Medulla oblongata (tissue), 1 donor: ENCODE results near the gene TANC1.

Source experiments
- DNase-seq: peaks from one replicate; pipeline ENCODE4 v3.0.0-alpha.2; 2015; ENCODE audit errors: extremely low spot score

The TANC1 gene

DNA sequence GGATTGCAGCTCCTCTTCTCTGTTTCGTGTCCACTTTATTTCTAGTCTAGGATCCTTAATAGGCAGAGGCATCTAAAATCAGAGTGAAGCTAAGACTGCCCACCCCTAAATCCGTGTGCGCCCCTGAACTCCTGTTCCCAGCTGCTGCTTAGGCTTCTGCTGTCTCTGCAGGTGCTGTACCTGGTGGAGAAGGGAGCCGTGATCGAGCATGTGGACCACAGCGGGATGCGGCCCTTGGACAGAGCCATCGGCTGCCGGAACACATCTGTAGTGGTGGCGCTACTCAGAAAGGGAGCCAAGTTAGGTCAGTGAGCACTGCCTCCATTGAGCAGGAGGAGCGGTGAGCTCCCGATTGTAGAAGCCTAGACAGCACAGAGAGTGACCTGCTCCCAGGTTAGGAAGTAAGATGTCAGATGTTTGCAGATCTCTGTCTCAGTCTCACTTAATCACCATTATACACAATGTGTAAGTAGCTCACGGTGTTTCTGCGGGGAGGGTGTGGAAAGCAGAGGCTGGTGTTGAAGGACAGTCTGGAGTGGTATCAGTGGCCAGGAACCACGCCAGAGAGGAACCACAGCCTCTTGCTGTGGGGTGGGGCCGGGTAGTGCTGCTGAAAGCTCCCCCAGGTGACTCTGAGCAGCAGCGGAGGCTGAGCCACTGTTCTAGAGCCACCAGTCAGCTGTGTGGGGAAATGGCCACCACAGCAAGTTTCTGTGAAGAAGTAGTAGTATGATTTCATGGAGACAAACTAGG, 255.8 kb downstream of the TANC1 start:
- no peak for DNase-seq

DNA sequence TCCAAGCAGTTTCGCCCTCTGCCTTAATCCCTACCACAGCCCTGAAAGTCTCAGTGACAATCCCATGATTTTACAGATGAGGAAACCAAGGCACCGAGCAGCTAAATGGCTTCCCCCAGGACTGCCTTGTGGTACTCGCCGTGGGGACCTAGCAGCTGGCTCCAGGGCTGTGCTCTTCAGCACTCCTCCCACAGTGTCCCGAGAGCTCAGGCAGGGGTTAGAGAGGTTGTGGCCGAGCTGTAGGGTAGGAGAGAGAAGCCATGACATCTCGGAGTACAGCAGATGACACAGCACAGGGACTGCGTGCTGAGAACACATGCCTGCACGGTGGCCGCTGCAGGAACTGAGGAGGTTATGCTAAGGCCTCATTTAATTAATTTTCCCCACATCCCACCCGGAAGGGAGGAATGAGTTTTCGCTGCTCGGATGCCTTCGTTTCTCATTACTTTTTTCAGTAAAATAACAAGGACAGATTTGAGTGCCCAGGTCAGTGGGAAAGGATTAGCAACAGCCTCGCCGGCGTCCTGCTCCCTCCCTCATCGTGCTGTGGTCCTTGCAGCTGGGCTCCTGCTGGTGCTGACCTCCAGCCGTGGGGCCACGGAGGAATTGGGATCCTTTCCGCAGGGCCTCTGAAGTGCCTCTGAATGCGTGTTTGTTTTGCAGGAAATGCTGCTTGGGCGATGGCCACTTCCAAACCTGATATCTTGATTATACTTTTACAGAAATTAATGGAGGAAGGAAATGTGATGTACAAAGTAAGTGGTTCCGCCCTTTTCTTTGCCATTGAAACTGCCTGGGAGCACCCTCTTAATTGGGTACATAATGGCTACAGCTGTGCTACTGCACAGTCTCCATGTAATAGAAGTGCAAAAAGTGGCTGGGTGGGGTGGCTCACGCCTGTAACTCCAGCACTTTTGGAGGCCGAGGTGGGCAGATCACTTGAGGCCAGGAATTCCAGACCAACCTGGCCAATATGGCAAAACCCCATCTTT, 256.9 kb downstream of the TANC1 start:
- no peak for DNase-seq

DNA sequence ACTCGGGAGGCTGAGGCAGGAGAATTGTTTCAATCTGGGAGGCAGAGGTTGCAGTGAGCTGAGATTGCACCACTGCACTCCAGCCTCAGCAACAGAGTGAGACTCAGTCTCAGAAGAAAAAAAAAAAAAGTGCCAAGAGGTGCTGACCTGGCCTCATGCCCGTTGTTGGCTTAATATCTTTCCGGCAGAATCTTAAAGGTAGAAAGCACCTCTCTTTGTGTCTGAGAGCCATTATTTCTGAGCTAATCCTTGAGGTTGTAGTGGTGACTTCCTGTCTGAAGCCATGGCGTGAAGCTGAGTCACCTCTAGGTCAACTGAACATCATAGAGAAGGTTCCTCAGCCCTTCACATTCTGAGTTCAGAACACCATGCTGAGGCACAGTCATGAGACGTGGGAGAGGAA, 257.6 kb downstream of the TANC1 start:
- DNase-seq = no peak

DNA sequence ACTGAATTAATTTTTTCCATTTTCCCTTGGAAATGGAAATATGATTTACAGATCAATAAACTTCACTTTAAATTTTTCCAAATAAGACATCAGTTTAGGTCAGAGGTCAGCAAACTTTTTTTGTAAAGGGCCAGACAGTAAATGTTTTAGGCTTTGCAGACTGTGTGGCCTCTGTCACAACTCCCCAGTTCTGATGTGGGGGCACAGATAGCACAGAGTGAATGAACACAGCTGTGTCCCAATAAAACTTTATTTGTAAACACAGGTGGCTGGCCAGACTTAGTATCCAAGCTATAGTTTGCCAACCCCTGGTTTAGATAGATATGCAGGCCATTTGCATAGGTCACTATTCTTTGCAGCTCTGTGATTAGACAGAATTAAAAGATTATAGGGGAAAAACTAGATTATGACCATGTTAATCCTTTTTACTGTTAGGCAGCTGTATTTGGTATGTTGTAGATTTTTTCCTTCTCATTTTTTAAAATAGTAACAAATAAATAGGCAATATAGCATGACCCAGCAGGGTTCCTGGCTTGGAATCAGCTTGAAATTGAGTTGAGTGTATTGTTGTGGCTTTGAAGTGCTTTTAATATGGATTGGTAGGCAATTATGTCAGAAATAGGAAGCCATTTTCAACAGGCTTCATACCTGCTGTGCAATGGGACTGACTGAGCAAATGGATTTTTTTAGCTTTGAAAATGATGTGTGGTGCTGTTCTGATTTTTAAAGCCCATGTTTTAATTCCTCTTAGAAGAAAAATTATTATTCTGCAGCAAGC, 258.4 kb downstream of the TANC1 start:
- no peak for DNase-seq

DNA sequence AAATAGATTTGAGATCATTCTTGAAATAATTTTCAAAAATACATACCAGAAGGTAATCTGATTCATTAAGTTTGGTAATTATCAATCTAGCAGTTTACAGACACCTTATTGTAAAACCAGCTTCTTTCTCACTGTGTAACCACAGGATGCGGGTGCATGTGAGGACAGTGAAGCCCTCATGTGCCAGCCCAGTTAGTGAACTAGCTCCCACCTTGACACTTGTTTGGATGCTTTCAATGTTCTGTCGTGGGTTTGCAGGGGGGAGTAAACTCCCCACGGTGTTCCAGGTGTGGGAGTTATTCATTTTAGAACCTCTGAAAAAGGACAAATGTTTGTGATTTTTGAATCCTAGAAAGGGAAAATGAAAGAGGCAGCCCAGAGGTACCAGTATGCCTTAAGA, 259.0 kb downstream of the TANC1 start:
- no peak for DNase-seq

DNA sequence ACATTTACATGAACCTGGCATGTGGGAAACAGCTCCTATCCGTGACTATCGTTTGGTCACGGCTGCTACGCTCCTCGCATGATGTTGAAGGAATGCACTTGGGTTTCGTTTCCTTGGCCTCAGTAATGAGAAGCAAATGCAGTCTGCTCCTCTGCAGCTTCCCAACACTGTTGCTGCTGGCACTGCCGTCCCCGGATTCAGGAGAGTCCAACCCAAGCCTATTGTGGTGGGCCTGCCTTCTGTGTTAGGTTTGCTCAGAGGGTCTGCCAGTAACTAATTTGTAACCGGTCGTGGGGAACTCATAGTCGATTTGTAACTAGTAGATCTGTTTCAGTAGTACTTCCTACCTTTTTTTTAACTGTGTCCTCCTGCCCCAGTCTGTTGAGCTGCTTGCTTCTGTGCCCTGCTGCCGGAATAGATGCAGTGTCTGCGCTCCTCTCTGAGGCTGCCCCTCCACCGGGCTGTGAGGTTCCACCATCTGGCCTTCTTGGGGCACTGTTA, 259.7 kb downstream of the TANC1 start:
- peak; percentile 46 for DNase-seq

DNA sequence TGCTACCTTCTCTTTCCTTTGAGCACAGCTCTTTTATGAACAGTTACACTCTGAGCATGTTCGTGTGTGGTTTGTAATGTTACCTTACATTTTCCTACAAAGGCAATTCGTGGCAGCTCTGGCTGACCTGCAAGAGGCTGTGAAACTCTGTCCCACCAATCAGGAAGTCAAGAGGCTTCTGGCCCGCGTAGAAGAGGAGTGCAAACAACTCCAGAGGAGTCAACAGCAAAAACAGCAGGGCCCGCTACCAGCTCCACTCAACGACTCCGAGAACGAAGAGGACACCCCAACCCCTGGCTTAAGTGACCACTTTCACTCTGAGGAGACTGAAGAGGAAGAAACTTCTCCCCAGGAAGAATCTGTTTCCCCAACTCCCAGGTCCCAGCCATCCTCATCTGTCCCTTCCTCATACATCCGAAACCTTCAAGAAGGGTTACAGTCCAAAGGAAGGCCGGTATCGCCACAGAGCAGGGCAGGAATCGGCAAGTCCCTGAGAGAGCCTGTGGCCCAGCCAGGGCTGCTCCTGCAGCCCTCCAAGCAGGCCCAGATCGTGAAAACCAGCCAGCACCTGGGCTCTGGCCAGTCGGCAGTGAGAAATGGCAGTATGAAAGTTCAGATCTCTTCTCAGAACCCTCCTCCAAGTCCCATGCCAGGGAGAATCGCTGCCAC, 261.2 kb downstream of the TANC1 start:
- DNase-seq = no peak

DNA sequence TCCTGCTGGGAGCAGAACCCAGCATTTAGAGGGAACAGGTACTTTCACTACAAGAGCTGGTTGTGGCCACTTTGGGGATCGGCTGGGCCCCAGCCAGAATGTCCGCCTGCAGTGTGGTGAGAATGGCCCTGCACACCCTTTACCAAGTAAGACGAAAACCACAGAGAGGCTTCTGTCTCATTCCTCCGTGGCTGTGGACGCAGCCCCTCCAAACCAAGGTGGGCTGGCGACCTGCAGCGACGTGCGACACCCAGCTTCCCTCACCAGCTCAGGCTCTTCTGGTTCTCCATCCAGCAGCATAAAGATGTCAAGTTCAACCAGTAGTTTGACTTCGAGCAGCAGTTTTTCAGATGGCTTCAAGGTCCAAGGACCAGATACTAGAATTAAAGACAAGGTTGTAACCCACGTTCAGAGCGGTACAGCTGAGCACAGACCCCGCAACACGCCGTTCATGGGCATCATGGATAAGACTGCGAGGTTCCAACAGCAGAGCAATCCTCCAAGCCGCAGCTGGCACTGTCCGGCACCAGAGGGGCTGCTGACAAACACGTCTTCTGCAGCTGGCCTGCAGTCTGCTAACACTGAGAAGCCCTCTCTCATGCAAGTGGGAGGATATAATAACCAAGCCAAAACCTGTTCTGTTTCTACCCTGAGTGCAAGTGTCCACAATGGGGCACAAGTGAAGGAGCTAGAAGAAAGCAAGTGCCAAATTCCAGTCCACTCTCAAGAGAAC, 261.9 kb downstream of the TANC1 start:
- peak; percentile 41 for DNase-seq

DNA sequence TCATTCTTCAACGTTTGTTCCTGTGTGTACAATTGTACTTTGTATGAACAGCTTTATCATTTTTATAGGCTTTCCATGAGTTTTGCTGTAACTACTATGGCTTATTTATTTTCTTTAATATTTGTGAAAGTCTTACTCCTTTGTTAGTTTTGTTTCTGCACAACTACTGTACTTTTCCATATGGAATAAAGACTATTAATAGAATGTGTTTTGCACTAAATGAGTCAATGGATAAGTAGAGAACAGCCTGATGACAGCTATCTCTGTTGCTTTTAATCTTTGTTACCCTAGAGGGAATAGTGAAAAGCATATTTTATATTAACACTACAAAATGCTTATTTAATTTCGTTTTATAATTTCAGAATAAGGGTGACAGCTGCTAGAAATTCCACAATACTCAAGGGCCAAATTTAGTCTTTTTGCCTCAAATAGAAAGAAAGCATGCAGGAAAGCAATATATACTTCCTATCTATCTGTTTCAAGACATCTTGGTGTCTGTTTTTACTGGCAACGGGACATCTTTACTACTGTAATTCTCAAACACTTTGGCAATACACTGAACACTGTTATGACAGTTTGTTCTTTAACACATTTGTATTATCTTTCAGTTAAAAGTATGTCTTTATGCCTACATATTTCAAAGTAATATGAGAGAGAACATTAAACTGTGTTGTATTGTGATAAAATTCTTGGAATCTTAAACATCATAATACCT, 264.2 kb downstream of the TANC1 start:
- DNase-seq = no peak

DNA sequence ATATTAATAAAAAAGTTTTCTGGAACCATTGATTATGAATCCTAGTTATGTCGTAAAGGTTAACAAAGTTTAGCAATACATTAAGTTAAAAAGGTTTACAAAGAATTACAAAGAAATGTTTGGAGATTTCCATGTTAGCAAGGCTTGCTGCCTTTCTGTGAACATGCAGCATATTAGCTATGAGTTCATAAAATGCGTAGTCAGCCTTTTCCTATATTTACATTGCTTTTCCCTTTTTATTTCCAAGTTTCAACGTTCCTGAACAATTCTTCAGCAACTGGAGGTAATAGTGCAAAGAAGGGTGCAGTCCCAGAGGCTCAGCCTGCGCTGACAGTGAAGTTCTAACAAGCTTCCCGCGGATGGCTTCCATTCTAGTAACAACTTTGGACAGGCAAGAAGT, 266.4 kb downstream of the TANC1 start:
- no peak for DNase-seq

DNA sequence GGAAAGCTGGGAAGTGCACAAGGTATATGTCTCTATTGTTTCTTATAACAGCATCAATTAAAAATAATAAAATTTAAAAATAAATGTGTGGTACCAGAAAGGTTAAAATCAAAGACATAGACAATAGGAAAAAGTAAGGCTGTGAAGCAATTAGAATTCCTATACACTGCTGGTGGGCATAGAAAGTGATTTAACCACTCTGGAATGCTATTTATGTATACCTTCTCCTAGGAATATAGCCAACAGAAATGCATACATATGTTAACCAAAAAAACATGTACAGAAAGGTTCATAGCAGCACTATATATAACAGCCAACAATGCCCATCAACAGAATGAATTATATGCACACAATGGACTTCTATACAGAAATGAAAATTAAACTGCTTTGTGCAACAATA, 275.1 kb downstream of the TANC1 start:
- DNase-seq = no peak

DNA sequence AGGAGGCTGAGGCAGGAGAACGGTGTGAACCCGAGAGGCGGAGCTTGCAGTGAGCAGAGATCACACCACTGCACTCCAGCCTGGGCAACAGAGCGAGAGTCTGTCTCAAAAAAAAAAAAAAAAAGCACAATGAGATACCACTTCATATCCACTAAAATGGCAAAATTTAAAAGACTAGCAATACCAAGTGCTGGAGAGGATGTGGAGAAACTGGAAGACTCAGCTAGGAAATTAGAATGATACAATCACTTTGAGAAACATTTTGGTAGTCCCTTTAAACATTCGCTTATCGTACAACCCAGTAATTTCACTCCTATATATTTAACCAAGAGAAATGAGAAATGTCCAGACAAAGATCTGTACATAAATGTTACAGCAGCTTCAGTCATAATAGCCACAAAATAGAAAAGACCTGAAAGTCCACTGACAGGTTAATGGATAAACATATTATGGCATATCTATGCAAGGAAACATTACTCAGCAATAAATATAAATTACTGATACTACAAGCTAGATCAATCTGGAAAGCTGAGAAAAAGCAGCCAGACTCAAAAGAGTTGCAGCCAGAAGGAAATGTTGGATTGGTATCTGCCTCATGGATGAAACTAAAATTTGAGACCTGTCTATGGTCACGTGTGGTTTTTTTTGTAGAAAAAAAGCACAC, 278.0 kb downstream of the TANC1 start:
- DNase-seq = no peak

DNA sequence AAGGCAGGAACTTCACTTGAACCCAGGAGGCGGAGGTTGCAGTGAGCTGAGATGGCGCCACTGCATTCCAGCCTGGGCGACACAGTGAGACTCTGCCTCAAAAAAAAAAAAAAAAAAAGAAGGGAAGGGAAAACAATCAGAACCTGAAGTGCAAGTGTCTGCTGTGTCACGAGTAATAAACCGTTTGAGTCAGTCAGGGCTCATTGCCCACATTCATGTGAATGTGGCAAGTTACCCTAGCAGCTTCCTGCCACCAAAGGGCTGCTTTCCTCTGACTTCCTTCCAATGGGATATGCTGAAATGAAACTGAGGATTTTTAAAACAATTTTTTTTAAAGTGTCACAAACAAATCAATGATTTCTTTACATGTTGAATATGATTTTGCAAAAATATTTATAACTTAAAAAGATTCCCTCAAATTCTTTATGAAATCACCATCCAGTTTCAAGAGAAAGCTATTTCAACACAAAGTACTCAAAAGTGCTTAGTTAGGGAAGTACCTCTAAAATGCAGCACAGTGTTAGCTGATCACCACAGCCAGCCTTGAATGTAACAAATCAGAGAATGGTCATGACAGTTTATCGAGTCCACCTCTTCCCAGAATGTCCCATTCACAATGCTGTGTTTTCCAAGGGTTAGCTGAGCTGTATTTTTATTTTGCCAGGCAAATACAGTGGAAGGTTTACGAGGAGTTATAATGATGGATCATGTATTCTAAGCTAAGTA, 281.7 kb downstream of the TANC1 start:
- peak; percentile 94 for DNase-seq

DNA sequence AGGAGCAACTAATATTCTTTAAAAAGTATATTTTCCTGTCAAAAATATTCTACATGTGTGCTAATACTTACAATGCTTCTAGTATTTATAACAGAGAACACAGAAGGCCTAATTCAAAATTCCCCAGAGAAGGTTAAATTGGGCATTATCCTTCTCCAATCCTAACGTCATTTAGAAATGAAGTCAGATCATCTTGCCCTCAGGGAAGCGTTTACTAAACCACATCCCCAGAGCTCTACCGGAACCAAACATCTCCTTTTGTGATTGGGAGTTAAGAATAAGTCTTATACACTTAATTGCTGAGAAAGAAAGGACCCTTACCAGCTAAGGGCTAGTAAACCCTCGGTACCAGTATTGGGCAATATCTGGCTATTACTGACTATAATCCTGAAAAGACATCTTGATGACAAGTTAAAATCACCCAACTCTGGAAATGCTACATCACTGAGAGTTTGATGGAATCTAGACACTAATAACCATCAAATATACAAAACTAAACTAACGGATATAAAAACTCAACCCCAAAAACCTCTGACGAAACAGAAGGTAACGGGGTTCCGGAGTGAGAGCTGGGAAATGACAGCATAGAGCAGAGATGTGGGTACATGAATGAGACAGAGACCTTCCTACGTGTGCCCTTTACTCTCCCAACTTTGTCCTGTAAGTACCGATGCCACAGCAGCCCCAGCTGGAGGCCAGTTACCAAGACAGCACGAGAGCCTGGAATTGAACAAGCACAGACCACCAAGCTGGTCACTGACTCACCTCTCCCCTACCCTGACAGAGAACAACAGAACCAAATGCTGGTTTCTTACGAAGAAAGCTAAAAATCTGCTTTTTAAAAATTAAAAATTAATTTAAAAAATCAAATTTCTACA, 283.1 kb downstream of the TANC1 start:
- no peak for DNase-seq

DNA sequence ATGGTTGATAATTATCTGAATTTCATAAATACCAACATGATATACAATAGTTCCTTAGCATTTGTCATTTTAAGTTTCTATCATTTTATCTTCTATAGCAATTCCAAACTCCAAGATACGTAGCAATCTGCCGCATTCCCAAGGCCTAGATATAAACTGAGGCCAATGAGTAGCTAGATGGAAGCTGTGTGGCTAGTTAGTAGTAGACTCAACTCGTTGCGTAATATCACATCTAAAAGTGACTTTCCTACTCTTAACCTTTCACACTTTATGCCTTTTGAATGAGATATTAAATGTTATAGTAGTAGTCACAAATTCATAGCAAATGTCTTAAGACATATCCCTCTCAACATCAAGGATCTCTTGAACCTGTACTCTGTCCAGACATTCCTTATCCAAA, 284.5 kb downstream of the TANC1 start:
- no peak for DNase-seq

DNA sequence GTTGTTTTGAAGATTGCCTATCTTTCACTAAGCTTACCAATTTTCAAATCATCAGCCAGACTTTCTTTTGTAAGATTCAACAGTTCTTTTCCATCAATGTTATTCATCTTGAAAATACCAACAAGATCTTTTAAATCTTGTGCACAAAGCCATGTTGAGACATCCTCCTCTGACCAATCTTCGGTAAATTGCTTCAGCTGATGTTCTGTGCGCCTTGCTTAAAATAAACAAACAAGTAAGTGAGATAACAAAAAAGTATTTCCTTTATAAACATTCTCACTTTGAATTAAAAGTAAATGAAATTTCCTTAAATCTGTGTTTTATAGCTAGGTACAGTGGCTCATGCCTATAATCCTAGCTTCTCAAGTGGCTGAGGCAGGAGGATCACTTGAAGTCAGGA, 287.7 kb downstream of the TANC1 start:
- no peak for DNase-seq

DNA sequence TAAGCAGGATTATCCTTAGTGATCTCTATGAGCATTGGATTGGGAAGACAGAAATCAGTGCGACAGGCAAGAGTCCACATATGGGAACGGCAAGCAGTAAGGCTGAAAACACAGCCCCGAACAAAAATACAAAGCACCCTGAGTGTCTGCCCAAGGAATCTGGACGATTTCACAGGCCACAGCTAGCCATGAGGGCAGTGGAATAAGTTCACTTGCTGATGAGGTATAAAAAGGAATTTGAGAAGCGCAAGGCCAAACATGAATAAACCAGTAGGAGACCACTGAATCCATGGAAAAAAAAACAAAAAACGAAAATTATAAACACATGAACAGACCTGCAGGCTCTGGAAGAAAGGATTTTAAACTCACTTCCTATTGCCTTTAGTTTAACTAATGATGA, 293.8 kb downstream of the TANC1 start:
- peak; percentile 6 for DNase-seq

DNA sequence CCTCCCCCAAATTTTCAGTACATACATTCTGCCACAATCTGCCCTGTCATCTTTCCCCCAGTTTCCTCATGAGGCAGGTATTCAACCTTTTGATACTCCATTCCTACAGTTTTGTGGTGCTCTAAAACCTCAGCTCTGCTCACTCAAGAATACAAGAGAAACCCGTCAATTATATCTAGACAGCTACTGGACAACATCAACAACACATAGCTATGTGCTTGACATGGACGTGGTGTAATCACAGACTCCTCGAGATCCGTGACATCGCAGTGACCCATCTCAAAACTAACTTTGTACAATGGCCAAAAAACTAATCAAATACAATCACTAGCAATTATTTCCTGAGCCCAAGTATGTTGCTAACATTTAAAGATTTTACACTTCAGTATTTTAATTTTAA, 294.5 kb downstream of the TANC1 start:
- DNase-seq = no peak
